ENCODE data around the gene SELENOH.

The SELENOH gene

DNA sequence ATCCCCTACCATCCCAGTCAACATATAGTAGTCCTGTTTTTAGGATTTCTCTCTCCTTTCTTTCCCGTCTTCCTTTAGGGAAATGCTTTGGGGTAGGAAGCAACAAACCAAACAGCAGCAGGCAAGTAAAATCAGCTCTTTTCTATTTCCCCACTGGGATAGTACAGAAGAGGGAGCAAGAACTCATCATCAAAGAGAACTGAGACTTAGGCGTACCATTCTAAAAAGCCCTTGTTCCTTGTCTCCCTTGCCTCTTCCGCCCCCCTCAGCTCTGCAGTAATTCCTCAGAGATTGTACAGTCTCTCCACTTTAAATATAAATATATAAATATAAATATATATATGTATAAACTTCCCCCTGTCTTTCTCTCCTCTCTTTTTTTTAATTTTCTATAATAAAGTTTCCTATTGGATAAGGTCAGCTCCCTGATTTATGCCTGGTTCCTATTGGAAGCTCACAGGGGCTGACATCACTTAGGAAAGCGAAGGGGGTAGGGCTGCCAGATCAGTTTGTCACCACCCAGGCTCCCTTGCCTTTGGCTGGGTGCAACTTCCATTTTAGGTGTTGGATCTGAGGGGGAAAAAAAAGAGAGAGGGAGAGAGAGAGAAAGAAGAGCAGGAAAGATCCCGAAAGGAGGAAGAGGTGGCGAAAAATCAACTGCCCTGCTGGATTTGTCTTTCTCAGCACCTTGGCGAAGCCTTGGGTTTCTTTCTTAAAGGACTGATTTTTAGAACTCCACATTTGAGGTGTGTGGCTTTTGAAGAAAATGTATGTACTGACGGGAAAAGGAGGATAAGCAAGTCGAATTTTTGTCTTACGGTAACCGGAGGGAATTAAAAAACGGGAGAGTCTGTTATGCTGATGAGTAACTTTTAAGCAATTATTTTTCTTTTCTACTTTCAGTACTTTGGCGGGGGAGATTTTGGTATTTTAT is 20.3 kb downstream of the SELENOH start, which contains the start of gene CTNND1:
Gene CTNND1 (plus strand): TSS at position 502 of the 934 bp plus-strand sequence. CDS start 29,677 bp downstream, outside the sequence.
- DNase-seq (ENCODE audit: low read depth, low spot score) = peak; percentile 99
- peak within 1 kb of the TSS; percentile 96 for H3K4me3 ChIP-seq (ENCODE audit: low read depth, low read length)
- in situ Hi-C loops (cut with HindIII; ENCODE audit: low sequenced_read_pairs) = no loop called here
- TF ChIP-seq, protein P1, sequence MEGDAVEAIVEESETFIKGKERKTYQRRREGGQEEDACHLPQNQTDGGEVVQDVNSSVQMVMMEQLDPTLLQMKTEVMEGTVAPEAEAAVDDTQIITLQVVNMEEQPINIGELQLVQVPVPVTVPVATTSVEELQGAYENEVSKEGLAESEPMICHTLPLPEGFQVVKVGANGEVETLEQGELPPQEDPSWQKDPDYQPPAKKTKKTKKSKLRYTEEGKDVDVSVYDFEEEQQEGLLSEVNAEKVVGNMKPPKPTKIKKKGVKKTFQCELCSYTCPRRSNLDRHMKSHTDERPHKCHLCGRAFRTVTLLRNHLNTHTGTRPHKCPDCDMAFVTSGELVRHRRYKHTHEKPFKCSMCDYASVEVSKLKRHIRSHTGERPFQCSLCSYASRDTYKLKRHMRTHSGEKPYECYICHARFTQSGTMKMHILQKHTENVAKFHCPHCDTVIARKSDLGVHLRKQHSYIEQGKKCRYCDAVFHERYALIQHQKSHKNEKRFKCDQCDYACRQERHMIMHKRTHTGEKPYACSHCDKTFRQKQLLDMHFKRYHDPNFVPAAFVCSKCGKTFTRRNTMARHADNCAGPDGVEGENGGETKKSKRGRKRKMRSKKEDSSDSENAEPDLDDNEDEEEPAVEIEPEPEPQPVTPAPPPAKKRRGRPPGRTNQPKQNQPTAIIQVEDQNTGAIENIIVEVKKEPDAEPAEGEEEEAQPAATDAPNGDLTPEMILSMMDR (IDR thresholded peaks at IDR 0.05; ENCODE audit: low read depth, low read length) = peak; percentile 11

DNA sequence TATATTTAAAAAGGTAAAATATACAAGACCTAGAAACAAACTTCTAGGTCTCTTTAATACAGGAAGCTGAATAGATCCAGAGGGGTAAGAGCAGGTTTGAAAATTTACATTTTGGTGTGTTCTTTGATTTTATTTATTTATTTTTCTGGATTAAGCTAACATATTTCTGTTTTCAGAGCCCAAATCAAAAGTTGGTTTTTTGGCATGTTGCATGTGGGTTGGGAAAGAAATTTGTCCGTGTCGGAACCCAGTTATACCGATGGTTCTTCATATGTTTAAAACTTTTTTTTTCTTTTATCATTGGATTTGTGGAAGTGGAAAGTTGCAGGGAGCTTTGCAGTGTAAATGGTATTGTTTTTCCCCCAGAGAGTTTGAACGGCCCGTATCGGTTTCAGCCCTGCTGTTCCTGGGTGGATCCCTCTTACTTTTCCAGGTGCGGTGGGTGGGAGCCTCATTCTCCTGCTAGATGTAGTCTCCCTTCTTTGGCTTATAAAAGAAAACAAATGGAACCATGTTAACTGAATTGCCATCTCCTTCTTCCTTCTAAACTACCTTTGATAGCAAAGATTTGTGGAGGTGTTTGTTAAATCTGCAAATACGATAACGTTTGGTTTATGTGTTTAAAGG is 21.1 kb downstream of the SELENOH start:
- peak overlapping the region; percentile 96 for H3K4me3 ChIP-seq (ENCODE audit: low read depth, low read length)
- in situ Hi-C loops (cut with HindIII; ENCODE audit: low sequenced_read_pairs) = no loop called here
- TF ChIP-seq, protein P1 (IDR thresholded peaks at IDR 0.05; ENCODE audit: low read depth, low read length) = no peak
- peak; percentile 29 for DNase-seq (ENCODE audit: low read depth, low spot score)

DNA sequence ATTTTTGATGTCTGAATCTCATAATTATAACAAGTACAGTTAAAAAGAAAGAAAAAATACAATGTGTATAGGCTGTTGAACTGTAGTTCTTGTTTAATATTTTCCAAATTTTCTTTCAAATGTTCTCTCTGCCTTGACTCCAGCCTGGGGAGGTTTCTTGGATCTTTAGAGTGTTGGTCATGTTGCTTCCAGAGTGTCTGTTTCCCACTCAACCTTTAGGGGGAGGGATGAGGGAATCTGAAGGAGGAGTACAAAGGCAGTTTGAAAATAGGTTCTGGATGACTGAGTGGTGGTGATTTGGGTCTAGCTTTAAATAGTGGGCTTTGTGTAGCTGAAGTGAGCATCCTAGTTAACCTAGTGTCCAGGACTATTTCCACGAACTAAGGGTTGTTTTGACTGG is 22.3 kb downstream of the SELENOH start:
- H3K4me3 ChIP-seq (ENCODE audit: low read depth, low read length) = peak overlapping the region; percentile 96
- peak; percentile 58 for DNase-seq (ENCODE audit: low read depth, low spot score)
- in situ Hi-C loops (cut with HindIII; ENCODE audit: low sequenced_read_pairs) = no loop called here
- TF ChIP-seq, protein P1 (IDR thresholded peaks at IDR 0.05; ENCODE audit: low read depth, low read length) = peak; percentile 52

DNA sequence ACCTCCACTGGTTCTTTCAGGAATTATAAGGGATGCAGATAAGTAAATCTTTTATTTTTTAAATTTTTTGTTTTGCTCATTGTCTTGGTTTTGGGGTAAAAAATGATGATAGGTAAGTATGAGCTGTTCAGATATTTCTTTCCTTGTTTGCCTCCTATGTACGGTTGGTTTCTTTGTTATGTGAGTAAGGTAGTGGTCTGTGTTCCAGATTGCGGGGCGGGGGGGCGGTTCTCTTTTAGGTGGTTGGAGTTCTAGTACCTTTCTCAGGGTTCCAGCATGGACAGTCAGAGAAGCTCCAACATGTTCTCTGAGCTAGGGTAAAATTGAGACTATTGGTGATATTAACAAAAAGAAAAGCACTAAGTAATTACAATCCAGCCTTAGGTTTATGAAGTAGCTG is 22.7 kb downstream of the SELENOH start:
- peak overlapping the region; percentile 96 for H3K4me3 ChIP-seq (ENCODE audit: low read depth, low read length)
- in situ Hi-C loops (cut with HindIII; ENCODE audit: low sequenced_read_pairs) = no loop called here
- no peak for DNase-seq (ENCODE audit: low read depth, low spot score)
- TF ChIP-seq, protein P1 (IDR thresholded peaks at IDR 0.05; ENCODE audit: low read depth, low read length) = no peak

GRCh38 chr11:57764566-57764965 is 23.3 kb downstream of the SELENOH start:
- DNase-seq (ENCODE audit: low read depth, low spot score) = peak; percentile 28
- in situ Hi-C loops (cut with HindIII; ENCODE audit: low sequenced_read_pairs) = no loop called here
- TF ChIP-seq, protein P1 (IDR thresholded peaks at IDR 0.05; ENCODE audit: low read depth, low read length) = no peak
- peak overlapping the region; percentile 96 for H3K4me3 ChIP-seq (ENCODE audit: low read depth, low read length)

DNA sequence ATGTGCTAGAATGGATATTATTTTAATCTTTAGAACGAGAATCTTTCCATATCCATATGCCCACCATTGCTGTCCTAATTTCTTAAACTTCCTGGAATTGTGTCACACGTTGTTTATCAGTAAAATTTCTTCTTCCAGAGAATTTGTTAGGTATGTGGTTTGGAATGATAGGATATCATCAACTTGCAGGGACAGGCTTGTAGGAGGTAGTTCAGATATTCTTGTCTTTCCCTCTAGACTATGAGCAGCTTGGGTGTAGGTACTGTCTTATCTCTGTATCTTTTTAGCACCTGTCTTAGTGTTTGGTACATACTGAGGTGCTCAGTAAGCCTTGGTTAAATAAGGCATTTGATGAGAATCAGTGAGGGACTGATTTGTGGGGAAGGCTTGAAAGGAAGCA is 23.7 kb downstream of the SELENOH start:
- DNase-seq (ENCODE audit: low read depth, low spot score) = no peak
- in situ Hi-C loops (cut with HindIII; ENCODE audit: low sequenced_read_pairs) = no loop called here
- TF ChIP-seq, protein P1 (IDR thresholded peaks at IDR 0.05; ENCODE audit: low read depth, low read length) = no peak
- H3K4me3 ChIP-seq (ENCODE audit: low read depth, low read length) = peak overlapping the region; percentile 96
